ENCODE results near the gene TXNDC16.

- TF ChIP-seq POLR2A (IDR thresholded peaks at IDR 0.05) (no peak), CTCF (IDR thresholded peaks at IDR 0.05) (no peak)
These were observed 25.3 kb downstream of the TXNDC16 start for GRCh38 chr14:52527052-52527451.
